Stimulated activated CD4-positive, alpha-beta T cell treated with anti-CD3 and anti-CD28 coated beads, Interleukin-1b, Interleukin-23, amount 100 ng/mL, for 4 hours (primary cell): ENCODE measurements around the gene HLA-DQB1.
A peak's percentile ranks its signal among the peaks of the same experiment; 100 is the strongest.
"Not testable (repeated sequence)": the region's sequence is repeated elsewhere in the genome, so short reads cannot be mapped to it uniquely, and the experiment has no call there.

ENCODE experiments used
- DNase-seq, 2 donors: peaks; one replicate each; pipeline ENCODE4 v3.0.0-alpha.2; 2020; ENCODE audit warnings: low read depth in 2 of 2

The HLA-DQB1 gene

DNA sequence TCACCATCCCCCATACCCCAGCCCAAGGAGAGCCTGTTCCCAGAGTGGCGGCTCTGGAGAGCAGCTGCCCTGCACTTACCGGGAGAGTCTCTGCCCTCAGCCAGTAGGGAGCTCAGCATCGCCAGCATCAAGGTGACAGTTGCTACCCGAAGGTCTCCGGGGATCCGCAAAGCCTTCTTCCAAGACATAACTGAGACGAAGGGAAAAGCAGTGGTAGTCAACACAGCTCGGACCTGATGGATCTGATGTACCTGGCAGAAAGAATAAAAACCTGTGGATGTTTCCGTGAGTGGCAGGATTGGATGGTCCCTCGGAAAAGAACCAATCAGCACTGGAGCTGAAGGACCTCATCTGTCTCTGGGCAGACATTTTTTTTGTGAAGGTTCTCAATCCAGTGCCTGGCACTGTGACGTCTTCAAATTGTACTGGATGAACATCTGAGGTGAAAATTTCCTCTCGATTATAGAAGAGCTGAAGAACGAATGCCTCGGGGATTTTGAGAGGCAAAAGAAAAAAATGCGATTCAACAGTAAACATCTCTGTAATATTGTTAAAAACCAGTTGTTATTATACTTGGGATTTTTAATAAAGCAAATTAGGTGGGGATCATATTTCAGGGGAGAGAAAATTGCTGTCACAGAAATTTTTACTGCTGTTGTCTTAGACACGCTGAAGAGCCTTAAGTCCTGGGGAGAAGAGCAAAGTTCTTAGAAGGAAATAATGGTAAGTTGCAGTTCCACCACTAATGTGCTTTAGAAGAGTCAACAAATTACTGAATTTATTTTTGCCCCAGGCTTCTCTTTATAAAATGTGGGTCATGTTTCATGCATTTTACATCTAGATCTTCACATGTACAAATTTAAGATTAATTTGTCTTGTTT is at the start of gene HLA-DQB1:
HLA-DQB1 (minus strand) TSS at position 238 of the 881 bp plus-strand sequence; CDS start at position 188, 50 bp downstream.
- peak in 1 of 2 donors; percentile 40 for DNase-seq

DNA sequence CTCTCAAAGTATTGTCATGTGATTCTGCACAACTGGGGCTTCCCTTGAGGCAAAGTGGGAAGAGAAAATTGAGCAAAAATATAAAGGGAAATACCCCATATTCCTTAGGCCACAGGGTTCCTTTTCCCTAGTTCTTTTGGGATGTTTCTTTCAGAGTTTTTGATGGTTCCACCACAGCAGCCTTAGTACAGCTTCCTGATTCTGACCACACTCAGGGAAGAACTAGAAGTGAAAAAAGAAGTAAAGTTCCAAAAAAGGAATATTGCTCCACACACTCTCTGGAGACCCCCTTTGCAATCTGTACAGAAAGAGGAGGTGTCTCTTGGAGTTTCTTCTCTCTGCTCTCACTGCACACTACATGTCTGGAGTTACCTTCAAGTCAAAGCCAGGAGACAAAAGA is 46.8 kb upstream of the HLA-DQB1 start:
- no peak for DNase-seq

DNA sequence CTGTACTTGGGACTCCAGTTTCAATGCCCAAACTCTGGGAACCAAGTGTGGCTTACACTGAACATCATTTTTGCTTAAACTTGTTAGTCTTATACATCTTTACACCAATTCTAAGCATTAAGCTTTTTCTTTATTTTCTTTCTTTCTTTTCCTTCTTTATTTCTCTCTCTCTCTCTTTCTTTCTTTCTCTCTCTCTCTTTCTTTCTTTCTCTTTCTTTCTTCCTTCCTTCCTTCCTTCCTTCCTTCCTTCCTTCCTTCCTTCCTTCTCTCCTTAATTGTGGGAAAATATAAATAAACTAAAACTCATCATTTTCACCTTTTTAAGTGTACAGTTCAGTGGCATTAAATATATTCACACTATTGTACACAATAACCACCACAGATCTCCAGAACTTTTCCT is 43.2 kb upstream of the HLA-DQB1 start:
- DNase-seq, result no peak

- DNase-seq, result not testable (repeated sequence)
Measured at GRCh38 chr6:32705164-32705563, 38.7 kb upstream of the HLA-DQB1 start.

DNA sequence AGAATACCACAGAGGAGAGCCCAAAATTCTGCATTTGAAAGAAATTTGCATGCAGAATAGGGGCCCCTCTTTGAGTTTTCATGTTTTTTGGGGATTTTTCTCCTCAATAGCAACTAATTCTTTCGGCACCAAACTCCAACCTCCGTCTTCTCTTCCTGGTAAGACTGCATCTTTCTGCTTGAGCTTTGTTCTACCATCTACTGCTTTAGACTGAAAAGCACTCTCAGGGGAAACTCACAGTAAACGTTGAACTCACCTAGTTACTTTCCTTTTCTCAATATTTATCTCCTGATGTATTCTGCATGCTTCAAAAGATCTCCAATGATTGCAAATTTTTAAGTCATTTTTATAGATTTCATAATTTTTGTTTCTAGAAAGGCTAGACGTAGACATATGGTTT is 36.9 kb upstream of the HLA-DQB1 start:
- DNase-seq, result no peak

- DNase-seq, result peak in 1 of 2 donors; percentile 11
Measured at GRCh38 chr6:32700391-32701040, 34.1 kb upstream of the HLA-DQB1 start.

GRCh38 chr6:32697031-32697430 is 30.6 kb upstream of the HLA-DQB1 start:
- no peak for DNase-seq

GRCh38 chr6:32692019-32692418 is 25.6 kb upstream of the HLA-DQB1 start:
- peak; percentile 7 to 37 for DNase-seq

- DNase-seq, result no peak
Measured at GRCh38 chr6:32689531-32690501, 23.4 kb upstream of the HLA-DQB1 start.

GRCh38 chr6:32685603-32686002 is 19.1 kb upstream of the HLA-DQB1 start:
- DNase-seq, result peak in 1 of 2 donors; percentile 4

DNA sequence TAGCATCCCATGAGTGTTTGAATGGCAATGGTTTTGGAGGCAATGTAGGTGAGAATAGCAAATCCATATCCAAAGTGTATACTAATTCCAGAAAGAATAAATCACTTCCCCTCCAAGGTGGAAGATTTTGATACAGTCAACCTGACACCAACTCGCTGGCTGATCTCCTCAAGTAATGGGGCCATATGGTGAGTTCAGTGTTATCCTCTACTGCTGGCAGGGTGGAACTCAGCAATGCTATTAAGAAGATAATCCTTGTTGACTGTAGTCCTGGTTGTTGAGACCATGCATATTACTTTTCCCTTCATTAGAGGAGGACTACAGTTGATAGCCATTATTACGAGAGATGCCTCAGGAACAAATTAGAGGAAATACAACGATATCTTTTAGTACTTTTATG is 17.8 kb upstream of the HLA-DQB1 start:
- no peak for DNase-seq

DNA sequence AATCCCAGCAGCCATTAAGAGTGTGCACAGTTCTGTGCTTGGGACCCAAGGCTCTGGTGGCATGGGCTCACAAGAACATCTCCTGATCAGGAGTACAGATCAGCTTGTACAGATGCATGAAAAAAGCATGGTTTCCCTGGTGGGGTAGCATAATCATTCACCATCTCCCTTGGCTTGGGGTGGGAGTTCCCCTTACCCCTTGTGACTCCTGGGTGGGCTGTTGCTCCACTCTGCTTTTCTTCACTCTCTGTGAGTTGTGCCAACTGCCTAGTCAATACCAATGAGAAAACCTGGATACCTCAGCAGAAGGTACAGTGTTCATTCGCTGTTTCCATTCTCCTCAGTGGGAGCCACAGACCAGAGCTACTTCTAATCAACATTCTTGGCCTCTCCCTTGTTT is 13.6 kb upstream of the HLA-DQB1 start:
- DNase-seq, result no peak

DNA sequence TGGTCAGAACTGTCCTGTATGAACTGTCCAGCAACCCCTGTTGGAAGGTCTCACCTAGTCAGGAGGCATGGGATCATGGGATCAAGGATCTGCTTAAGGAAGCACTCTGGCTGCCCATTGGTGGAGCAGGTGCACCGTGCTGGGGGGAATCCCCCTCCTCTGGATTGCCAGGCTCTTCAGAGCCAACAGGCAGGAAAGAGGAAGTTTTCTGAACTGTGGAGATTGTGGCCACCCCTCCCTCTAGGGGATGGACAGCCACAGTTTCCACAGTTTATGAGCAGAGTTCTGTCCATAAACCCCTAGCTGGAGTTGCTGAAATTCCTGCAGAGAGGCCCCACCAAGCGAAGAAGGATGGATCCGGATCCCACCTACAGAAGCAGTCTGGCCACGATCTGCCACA is 13.0 kb upstream of the HLA-DQB1 start:
- no peak for DNase-seq

DNA sequence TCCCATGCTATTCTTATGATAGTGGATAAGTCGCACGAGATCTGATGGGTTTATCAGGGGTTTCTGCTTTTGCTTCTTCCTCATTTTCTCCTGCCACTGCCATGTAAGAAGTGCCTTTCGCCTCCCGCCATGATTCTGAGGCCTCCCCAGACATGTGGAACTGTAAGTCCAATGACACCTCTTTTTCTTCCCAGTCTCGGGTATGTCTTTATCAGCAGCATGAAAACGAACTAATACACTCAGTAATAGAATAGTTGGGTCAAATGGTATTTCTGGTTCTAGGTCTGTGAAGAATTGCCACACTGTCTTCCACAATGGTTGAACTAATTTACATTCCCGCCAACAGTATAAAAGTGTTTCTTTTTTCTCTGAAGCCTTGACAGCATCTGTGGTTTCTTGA is 7.7 kb upstream of the HLA-DQB1 start:
- DNase-seq, result not testable (repeated sequence)

DNA sequence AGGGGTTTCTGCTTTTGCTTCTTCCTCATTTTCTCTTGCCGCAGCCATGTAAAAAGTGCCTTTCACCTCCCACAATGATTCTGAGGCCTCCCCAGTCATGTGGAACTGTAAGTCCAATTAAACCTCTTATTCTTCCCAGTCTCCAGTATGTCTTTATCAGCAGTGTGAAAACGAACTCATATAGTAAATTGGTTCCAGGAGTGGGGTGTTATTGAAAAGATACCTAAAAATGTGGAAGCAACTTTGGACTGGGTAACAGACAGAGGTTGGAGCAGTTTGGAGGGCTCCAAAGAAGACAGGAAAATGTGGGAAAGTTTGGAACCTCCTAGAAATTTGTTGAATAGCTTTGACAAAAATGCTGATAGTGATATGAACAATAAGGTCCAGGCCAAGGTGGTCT is 5.5 kb upstream of the HLA-DQB1 start:
- DNase-seq, result not testable (repeated sequence)

GRCh38 chr6:32669893-32670292 is 3.4 kb upstream of the HLA-DQB1 start:
- no peak for DNase-seq

DNA sequence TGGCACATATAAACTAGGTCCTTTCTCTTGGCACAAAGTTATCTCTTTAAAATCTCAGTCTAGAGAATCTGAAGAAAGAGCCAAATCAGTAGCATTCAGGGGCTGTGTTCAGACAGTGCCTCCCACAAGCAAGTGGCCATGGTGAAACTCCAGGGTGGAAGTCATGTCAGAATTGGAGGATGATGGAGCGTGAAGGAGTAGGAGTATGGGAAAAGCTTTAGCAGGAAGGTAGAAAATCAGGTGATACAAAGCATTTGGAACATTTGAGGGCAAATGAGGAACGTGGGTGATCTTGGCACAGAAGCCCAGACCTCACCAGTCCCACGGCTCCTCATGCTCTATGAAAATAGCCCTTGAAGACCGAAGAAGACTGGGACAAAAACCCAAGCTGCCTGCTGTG is 2.8 kb upstream of the HLA-DQB1 start:
- DNase-seq, result no peak

DNA sequence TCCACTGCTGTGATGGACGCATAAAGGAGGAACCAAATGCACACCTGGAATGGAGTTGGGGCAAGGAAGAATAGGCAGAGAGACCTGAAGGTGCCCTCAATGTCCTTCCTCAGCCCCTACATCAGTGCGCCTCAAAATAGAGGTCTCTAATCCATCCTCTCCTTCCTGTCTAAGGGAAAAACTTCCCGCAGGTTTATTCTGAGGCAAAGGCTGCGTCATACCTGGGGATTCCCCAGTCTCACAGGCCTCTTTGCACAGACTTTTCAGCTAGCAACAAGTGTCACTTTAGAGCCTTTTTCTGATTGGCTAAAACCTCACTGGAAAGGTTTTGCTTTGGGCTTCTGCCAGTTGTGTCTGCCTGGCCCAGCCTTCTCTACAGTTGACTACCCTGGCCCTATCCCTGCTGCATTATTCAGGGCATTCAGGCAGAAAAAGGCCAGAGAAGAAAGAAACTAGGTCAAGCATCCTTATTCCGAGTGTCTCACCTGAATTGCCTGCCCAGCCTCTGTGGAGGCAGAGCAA is 1.8 kb upstream of the HLA-DQB1 start:
- DNase-seq, result peak; percentile 6 to 45

DNA sequence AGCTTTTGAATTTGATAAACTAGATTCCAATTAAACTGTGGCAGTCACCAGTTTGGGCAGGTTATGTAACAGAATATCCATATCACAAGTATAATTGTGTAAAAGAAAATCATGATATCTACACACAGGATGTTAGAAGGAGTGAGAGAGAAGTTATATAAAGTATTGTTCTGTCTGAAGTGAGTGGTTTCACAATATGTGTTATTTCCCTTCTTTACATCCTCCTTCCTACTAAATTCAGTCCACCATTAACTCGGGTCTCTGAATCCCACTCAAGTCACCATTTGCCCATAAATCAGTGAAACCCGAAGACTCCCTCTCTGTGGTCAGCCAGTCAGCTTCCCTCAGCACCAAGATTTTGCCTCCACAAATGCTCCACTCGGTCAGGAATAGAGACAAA is 796 bp downstream of the HLA-DQB1 start:
- no peak for DNase-seq

- DNase-seq, result peak; percentile 27 to 37
Measured at GRCh38 chr6:32664827-32665362, 1.6 kb downstream of the HLA-DQB1 start.

GRCh38 chr6:32664354-32664753 is 2.1 kb downstream of the HLA-DQB1 start:
- DNase-seq, result no peak
